ENCODE results near the gene ZC3H12A.
A peak's percentile ranks its signal among the peaks of the same experiment; 100 is the strongest.

Gene ZC3H12A

GRCh38 chr1:37473431-37474045 lies 842 bp upstream of the ZC3H12A start:
- Histone ChIP-seq H3F3A (ENCODE audit: insufficient read depth, low read length) (peaks cover 5% of the 10 kb centered on the region; the same call in 1 of the 2 replicates), H3K4me1 (ENCODE audit: insufficient read depth, low read length, severe bottlenecking) (peaks cover 46% of the 10 kb centered on the region), H3K9me2 (ENCODE audit: low read depth, low read length) (no peaks in the 10 kb centered on the region), H2AFZ (ENCODE audit: low read length) (no peak overlapping the region), H3K27me3 (ENCODE audit: insufficient read depth, low read length) (no peaks in the 10 kb centered on the region), H3K4me2 (ENCODE audit: low read length) (peak overlapping the region; percentile 89), H3K79me2 (ENCODE audit: insufficient read depth, low read length) (peaks cover 8% of the 10 kb centered on the region; the same call in 1 of the 2 replicates), H3K36me3 (ENCODE audit: insufficient read depth, low read length) (peaks cover 25% of the 10 kb centered on the region), H4K20me1 (ENCODE audit: insufficient read depth, low read length) (no peaks in the 10 kb centered on the region), H3K27ac (ENCODE audit: low read depth, low read length, poor library complexity, severe bottlenecking) (no peak overlapping the region), H3K9ac (ENCODE audit: low read length) (peak overlapping the region; percentile 68; the same call in 1 of the 2 replicates), H3K4me3 (ENCODE audit: low read depth, low read length, poor library complexity, severe bottlenecking) (peak overlapping the region; percentile 97), H3K9me3 (ENCODE audit: low read length) (no peaks in the 10 kb centered on the region)
- TF ChIP-seq EZH2 (IDR thresholded peaks at IDR 0.05; ENCODE audit: borderline replicate concordance, low read length), result no peak
- TF ChIP-seq CTCF (IDR thresholded peaks at IDR 0.05; ENCODE audit: low read length), result peak; percentile 38; the same call in 1 of the 2 replicates

- H3K9ac ChIP-seq (ENCODE audit: low read length), result peak overlapping the region; percentile 94
- H3K27ac ChIP-seq (ENCODE audit: low read depth, low read length, poor library complexity, severe bottlenecking), result peak overlapping the region; percentile 95
- H4K20me1 ChIP-seq (ENCODE audit: insufficient read depth, low read length), result no peaks in the 10 kb centered on the region
- peaks cover 7% of the 10 kb centered on the region; the same call in 1 of the 2 replicates for H3F3A ChIP-seq (ENCODE audit: insufficient read depth, low read length)
- peaks cover 28% of the 10 kb centered on the region for H3K36me3 ChIP-seq (ENCODE audit: insufficient read depth, low read length)
- no peak for TF ChIP-seq EZH2 (IDR thresholded peaks at IDR 0.05; ENCODE audit: borderline replicate concordance, low read length)
- no peak for TF ChIP-seq CTCF (IDR thresholded peaks at IDR 0.05; ENCODE audit: low read length)
- H3K27me3 ChIP-seq (ENCODE audit: insufficient read depth, low read length), result no peaks in the 10 kb centered on the region
- no peak overlapping the region for H2AFZ ChIP-seq (ENCODE audit: low read length)
- H3K9me2 ChIP-seq (ENCODE audit: low read depth, low read length), result no peaks in the 10 kb centered on the region
- H3K9me3 ChIP-seq (ENCODE audit: low read length), result no peaks in the 10 kb centered on the region
- H3K4me2 ChIP-seq (ENCODE audit: low read length), result peak overlapping the region; percentile 89
- H3K4me1 ChIP-seq (ENCODE audit: insufficient read depth, low read length, severe bottlenecking), result peaks cover 59% of the 10 kb centered on the region
- H3K4me3 ChIP-seq (ENCODE audit: low read depth, low read length, poor library complexity, severe bottlenecking), result peak overlapping the region; percentile 97
- peaks cover 8% of the 10 kb centered on the region; the same call in 1 of the 2 replicates for H3K79me2 ChIP-seq (ENCODE audit: insufficient read depth, low read length)
These were observed 458 bp downstream of the ZC3H12A start for GRCh38 chr1:37474697-37475379.

GRCh38 chr1:37475380-37476086 lies 1.2 kb downstream of the ZC3H12A start:
- Histone ChIP-seq H3K9me2 (ENCODE audit: low read depth, low read length) (no peaks in the 10 kb centered on the region), H3K9me3 (ENCODE audit: low read length) (no peaks in the 10 kb centered on the region), H4K20me1 (ENCODE audit: insufficient read depth, low read length) (no peaks in the 10 kb centered on the region), H3K4me2 (ENCODE audit: low read length) (peak overlapping the region; percentile 89), H2AFZ (ENCODE audit: low read length) (no peak overlapping the region), H3K79me2 (ENCODE audit: insufficient read depth, low read length) (peaks cover 8% of the 10 kb centered on the region; the same call in 1 of the 2 replicates), H3K4me3 (ENCODE audit: low read depth, low read length, poor library complexity, severe bottlenecking) (peak overlapping the region; percentile 97), H3K36me3 (ENCODE audit: insufficient read depth, low read length) (peaks cover 34% of the 10 kb centered on the region), H3K27ac (ENCODE audit: low read depth, low read length, poor library complexity, severe bottlenecking) (peak overlapping the region; percentile 95), H3K9ac (ENCODE audit: low read length) (peak overlapping the region; percentile 94), H3K4me1 (ENCODE audit: insufficient read depth, low read length, severe bottlenecking) (peaks cover 62% of the 10 kb centered on the region), H3K27me3 (ENCODE audit: insufficient read depth, low read length) (no peaks in the 10 kb centered on the region), H3F3A (ENCODE audit: insufficient read depth, low read length) (peaks cover 7% of the 10 kb centered on the region; the same call in 1 of the 2 replicates)
- TF ChIP-seq EZH2 (IDR thresholded peaks at IDR 0.05; ENCODE audit: borderline replicate concordance, low read length) (no peak), CTCF (IDR thresholded peaks at IDR 0.05; ENCODE audit: low read length) (no peak)

Measured in OCI-LY1 (cell line).